Fibroblast of upper back skin (primary cell): ENCODE results near the gene GM2A.
"Not testable (repeated sequence)": the region's sequence is repeated elsewhere in the genome, so short reads cannot be mapped to it uniquely, and the experiment has no call there.

Experiments used
- DNase-seq: peaks from one replicate; pipeline ENCODE4 v3.0.0-alpha.2; 2013

The GM2A gene

DNA sequence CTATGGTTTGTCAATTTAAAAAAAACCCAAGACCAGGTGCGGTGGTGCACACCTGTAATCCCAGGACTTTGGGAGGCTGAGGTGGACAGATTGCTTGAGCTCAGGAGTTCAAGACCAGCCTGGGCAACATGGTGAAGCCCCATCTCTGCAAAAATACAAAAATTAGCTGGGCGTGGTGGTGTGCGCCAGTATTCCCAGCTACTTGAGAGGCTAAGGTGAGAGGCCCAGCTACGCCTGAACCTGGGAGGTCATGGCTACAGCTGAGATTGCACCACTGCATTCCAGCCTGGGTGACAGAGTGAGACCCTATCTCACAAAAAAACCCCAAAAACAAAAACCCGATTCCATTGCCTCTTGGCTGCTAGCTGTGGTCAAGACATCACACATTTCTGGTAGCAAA lies 2.0 kb downstream of the GM2A start:
- DNase-seq, result not testable (repeated sequence)

DNA sequence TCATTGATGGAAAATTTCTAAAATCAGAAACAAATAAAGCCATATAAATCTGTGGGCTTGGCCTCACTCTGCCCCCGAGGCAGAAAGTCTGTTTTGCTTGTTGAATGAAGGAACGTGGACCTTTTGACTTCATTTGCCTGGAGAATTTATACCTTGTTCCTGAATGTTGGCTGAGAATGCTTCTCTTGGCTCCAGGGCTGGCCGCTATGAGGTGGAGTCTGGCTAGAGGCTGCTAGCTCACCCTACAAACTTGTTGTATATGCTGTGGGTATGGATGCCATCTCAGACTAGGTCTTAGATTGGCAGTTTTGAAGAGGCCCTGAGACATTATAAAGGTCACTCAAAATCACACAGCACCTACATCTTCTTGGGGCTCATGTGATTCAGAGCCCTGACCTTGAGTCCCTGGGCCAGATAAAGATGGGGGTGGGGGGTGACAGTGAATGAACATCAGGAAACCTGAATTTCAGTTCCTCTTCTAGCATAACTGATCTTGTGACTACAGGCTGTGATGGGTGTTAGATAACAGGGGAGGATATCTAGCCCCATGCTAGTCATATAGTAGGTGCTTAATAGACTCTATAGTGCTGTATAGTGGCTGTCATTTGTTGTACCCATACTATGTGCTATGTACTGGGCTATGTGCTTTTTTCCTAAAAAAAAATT lies 2.8 kb downstream of the GM2A start:
- DNase-seq, result no peak

DNA sequence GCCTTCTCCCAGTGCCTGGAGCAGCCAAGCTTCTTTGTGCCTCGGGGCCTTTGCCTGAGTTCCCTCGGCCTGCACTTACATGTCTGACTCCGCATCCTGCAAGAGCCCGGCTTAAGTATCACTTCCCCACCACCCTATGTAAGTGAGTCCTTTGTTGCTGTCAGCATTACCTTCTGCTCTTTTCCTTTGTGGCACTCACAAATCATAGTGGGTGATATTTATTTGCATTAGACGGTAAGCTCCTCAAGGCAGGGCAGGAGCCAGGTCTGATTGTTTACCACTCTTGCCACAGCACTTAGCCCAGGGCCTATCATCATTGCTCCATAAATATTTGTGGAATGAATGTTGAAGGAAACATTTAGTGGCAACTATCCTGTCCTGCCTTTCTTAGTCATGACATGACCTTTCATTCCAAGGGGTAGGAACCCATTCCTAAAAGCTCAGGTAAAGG lies 4.8 kb downstream of the GM2A start:
- DNase-seq, result no peak

DNA sequence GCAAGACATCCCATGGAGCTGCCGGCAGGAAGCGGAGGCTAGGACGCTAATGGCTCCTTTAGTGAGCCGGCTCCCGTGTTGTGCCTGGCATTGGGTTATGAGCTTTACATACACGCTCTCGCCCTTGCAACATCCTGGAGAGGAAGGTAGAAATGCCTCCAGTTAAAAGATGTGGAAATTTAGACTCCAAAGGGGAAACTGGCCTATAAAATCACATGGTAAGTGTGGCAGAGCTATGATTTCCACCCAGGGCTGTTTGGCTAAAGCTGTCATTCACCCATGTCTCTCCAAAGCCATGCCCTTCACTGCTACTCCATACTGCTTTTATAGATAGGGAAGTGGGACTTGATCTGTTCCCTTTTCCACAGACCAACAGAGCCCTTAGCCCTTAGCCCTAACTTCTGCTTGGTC lies 5.2 kb downstream of the GM2A start:
- DNase-seq, result no peak

DNA sequence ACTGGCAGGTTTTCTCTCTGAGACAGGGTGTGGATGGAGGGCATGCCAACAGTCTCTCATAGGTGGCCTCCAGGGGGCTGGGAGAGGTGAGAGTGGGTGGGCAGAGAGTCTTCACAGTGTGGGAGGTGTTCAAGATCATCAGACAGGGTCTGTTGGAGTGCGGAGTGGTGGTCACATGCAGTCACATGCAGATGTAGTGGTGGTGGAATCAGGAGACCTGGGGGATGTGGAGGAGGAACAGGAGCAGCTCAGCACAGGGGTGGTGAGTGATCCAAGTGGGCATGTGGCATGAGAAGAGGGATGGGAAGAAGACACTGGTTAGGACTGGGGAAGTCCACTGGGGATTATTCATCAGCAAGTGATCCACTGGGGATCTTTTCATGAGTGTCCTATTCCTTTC lies 5.8 kb downstream of the GM2A start:
- DNase-seq, result no peak

DNA sequence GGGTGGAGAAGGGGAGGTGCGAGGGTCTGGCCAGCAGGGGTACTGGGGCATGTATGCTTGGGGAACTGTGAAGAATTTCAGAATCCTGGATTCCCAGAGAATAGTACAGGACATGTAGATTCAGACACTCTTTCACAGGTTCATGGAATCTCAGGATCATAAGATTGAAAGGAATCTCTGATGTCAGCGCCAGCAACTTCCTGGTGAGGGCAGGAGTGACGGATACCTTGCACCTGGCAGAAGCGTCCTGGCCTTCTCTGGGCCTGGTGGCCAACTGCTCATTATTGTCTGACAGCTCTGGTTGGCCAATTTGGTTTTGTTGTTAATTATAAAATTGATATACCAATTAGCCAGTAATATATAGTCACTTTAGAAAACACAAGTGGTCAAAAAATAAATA lies 6.9 kb downstream of the GM2A start:
- no peak for DNase-seq

DNA sequence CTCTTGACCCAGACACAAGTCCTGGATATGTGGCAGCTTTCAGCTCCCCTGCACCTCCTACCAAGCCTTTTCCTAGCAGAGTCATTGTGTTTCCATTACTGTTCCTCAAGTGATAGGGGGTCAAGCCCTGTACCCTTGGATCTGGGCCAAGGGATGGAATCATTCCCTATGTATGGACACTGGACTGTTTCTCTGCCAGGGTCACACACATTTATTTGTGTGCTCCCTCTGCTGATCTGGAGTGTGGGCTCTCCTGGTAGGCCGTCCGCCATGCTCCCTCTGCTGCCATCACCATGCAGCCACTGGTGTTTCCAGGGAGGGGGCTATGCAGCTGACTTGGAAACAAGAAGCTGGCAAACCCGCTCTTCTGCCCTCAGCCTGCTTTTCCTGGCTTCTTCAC lies 9.5 kb downstream of the GM2A start:
- DNase-seq, result no peak

DNA sequence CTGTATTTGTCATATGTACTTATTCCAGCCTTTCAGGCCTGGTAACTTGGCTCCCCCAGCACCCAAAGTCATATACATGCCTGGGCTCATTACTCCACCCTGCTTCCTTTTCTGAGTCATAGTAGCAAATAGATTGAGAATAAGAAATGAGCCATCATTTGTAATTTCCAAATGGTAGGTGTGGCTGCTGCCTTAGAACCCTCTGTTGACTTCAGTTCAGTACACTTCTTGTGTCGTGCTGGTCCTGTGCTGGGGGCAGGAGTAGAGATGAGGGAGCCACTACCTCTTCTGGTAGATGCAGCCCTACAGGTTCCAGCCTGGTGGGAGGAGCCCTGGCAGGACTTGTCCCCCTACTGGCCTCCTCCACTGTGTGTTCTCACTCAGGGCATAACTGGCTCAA lies 11.1 kb downstream of the GM2A start:
- peak; percentile 26 for DNase-seq

DNA sequence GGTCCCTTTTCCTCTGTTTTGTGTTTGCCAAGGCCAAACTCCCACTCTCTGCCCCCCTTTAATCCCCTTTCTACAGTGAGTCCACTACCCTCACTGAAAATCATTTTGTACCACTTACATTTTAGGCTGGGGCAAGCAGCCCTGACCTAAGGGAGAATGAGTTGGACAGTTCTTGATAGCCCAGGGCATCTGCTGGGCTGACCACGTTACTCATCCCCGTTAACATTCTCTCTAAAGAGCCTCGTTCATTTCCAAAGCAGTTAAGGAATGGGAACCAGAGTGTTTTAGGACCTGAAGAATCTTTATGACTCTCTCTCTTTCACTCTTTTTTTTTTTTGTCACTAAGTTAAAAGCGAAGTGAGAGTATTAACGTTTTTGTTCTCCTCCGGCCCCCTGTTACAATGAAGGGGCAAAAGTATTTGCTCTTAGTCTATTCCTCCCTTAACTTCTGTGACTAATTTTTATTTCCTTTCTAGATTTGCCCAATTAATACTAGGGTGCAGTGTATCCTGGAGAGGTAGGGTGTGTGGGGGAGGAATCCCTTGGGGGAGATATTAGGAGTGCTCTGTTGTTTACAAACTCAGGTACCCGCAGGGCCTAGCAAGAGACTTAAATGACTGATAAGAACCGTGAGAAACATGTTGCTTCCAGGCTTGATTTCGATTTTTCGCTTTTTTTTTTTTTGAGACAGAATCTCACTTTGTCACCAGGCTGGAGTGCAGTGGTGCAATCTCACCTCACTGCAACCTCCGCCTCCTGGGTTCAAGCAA lies 14.7 kb downstream of the GM2A start:
- DNase-seq, result no peak

DNA sequence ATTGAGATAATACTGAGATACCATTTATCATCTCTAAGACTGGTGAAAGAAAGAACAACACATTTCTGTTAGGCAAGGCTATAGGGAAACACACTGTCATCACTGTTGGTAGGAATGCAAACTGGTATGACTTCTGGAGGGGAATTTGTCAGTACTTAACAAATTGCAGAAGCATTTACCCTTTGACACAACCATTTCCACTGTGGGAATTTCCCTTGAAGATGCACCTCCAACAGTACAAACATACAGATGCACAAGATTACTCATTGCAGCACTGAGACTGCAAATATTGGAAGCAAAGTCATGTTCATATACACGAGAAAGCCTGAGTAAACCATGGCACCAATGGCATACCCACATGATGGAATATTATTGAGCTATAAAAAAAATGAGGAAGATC lies 17.6 kb downstream of the GM2A start:
- DNase-seq, result peak; percentile 4

DNA sequence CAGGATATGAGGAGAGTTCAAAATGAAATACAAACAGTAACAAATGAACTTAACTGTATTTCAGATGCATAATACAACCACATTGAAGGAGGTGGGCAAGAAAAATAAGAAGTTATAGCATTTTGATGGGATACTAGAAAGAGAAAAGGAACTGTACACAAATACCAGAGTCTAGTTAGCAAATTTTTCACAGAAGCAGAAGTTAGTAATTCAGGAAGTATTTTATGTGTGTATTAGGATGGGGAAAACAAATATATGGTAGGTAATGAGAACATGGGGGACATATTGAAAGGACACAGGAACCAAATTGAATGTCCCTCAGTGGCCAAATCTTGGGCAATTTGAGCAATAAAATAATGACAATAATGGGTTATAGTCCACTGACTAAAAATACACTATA lies 18.4 kb downstream of the GM2A start:
- DNase-seq, result no peak

DNA sequence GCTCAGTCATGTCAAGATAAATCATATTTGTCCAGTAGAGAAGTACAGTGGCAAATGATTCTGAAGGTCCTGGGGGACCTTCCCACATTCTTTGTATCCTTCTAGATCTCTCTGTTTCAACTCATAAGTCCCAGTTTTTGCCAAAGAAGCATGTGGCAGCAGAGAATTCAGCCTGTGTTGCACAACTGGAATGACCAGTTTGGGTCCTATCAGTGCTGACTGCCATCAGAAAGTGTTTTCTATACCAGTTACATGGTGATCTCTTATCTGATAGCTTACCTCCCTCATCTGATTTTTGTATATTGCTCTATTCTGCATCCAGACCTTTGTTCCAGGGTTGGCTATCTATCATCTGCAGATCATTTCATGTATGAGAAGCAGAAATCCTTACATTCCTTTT lies 21.7 kb downstream of the GM2A start:
- DNase-seq, result no peak

DNA sequence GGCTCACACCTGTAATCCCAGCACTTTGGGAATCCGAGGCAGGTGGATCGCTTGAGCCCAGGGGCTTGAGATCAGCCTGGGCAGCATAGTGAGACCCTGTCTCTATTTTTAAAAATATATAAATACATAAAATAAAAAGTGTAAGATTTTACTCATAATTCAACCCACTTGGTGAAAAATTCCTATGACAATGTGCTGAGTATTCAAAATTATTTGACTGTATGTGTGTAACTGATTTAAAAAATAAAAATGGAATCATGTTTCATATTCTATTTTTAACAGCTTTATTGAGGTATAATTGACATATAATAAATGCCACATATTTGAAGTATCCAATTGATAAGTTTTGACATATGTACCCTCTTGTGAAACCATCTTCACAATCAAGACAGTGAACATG lies 22.8 kb downstream of the GM2A start:
- no peak for DNase-seq

DNA sequence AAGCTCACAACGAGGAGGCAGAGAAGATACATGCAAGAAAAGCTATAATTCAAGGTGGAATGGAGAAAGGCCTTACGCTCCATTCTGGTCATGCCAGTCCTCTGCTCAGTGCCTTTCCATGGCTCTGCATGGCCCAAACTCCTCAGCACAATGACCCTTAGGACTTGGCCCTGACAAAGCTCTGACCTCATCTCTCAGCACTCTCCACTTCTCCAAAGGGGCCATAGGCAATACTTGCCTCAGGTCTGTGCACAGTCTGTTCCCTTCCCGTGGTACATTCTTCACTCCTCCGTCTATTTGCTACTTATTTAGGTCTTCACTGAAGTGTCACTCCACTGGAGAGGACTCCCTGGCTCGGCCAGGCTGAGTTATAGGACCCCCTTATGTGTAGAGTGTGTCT lies 25.9 kb downstream of the GM2A start:
- DNase-seq, result no peak

DNA sequence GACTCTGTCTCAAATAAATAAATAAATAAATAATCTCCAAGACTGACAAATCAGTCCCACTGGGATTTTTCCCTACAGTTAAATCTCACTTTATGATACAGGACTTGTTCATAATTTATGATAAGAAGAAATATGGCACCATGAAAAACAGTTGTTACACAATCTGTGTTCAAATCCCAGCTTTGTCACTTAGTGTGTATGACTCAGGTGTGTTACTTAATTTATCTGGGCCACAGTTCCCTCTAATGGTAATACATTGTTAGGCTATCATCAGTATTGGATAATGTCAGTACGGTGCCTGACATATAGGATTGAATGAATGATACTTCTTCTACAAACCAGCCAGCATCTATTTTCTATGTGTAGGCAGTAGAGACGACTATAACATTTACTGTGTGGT lies 27.5 kb downstream of the GM2A start:
- no peak for DNase-seq

DNA sequence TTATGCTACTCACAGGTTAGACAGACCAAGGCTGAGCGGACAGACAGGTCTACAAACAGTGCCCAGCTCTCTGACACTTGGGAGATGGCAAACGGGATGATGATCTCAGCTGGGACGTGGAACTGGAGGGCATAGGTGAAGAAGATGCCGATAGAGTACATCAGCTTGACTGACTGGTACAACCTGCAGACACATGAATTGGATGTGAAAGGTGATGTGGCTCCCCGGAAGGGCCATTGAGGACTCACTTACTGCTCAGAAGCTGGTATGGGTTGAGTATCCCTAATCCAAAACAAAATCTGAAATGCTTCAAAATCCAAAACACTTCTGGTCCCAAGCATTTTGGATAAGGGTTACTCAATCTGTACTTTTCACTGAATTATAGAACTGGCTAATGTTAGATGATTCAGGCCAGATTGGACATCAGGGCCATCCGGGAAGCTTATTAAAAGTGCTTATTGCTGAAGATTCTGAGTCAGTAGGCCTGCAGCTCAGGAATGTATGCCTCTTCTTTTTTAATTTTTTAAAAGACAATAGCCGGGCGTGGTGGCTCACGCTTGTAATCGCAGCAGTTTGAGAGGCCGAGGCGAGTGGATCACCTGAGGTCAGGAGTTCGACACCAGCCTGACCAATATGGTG lies 28.1 kb downstream of the GM2A start:
- no peak for DNase-seq

DNA sequence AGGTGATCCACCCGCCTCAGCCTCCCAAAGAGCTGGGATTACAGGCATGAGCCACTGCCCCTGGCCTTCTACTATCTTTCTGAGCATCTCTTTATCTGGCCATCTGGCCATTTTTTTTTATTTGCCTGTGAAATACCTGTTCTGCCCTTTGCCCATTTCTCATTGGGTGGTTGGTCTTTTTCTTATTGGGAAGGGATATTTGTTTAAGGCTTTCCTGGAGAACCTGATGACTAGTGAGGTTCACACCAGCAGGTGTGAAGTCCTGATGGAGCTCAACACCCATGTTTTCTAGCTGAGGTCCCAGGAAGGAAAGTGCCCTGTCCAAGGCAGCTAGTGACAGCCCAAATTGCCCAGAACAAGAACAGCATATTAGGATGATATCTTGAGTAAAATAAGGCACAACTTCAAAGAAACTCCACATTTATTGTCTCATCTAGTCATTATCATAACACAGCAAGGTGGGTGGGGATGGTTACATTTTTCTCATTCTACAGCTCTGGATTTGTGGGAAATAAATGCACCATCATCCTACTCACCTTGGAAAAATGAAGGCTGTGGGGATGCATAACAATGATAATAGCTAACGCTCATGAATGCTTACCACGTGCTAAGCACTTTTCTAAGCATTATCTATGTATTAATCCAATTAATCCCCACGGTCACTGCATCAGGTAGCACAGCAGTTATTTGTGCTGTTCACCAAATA lies 30.3 kb downstream of the GM2A start:
- DNase-seq, result no peak

DNA sequence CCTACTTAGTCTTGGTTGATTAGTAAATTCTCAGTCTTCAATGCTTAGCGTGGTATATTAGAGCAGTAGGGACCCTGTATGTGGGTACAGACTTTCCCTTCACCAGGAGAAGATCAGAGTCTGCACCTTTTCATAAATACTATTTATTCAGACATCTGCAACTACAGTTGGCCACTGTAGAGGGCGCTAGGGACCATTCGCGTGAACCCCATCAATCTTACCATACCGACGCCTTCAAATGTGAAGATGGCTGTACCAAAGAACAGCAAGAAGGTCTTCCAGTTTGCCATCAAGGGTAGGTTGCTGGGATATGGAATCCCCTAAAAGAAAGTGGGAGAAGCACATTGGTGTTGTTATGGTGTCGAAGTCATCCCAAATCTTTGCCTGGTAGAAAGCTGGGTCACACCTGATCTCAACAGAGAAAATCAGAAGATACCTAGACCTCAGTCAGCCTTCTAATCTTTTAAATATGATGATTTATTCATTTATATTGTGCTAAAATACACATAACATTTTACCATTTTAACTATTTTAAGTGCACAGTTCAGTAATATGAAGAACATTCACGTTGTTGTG lies 31.5 kb downstream of the GM2A start:
- no peak for DNase-seq

DNA sequence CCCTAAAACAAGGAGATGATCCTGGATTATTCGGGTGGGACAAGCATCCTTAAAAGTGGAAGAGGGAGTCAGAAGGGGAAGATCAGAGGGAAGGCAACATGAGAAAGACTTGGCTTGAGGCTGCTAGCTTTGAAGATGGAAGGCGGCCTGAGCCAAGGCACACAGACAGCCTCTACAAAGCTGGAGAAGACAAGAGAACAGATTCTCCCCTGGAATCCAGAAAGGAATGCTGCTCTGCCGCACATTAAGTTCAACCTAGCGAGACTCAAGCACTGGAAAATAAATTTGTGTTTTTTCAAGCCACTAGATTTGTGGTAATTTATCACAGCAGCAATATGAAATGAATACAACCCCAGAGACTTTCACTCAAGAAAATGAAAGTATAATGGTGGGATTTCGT lies 32.7 kb downstream of the GM2A start:
- peak; percentile 4 for DNase-seq

DNA sequence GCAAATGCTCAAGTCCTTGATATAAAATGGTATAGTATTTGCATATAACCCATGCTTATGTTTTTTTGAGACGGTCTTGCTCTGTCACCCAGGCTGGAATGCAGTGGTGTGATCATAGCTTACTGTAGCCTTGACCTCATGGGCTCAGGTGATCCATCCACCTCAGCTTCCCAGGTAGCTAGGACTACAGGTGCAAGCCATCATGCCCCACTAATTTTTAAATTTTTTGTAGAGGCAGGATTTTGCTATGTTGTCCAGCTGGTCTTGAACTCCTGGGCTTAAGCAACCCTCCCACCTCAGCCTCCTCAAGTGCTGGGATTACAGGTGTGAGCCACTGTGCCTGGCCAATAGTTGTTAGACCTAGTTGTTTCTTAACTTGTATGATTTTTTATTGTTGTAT lies 33.3 kb downstream of the GM2A start:
- no peak for DNase-seq

DNA sequence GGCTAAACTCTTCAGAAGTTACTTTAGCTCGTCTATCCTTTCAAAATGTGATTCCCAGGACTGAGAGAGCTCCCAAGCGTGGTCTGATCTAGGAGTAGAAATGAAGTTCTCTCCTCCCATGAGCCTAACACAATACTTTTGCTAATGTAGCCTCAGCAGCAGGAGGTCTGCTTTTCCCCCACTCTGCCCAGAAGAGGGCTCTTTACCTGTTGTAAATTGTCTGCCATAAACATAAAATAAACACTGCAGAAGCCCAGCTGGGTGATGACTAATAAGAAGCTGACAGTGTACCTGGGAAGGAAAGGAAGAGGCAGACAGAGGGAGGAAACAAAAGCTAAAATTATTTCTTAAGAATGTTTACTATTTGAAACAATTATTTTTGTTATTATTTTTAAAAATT lies 35.2 kb downstream of the GM2A start:
- no peak for DNase-seq

DNA sequence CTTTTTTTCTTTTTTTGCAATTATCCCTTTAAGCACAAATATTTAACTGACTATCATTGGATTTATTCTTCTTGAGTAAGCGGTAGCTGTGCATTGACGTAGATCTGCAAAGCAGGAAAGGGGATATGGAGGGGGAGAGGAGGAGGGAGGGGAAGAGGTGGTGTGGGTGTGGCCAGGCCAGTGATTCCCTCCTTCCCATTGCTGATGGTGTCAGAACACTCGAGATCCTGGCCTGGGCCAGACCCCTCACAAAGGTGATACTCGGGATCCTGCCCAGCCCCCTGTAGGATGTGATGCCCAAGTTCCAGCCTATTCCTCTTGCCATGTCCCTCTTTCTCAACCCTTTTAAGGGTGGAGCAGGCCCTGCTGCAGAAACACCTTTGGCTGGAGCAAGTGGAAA lies 40.6 kb downstream of the GM2A start:
- no peak for DNase-seq

DNA sequence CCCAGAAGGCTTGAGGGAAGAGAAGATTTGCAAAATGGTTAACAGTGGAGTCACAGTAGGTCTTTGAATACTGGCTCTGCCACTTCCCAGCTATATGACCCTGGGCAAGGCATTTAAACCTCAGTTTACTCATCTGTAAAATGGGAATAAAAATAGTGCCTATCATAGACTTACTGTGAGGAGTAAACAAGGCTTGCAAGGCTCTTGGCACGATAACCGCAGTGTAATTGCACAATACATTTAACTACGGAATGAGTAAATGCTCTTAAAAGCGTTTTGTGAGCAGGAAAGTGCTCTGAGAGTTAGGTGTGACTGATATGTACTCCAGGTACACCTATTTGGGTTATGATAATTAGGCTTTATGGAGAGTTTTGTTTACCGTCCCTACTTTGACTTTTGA lies 42.2 kb downstream of the GM2A start:
- no peak for DNase-seq
